HPDE6-E6E7 (cell line): ENCODE results near the gene ISLR.

Source experiments
- DNase-seq: peaks from one replicate; pipeline ENCODE4 v3.0.0; 2011; ENCODE audit warnings: missing footprints; ENCODE audit errors: extremely low spot score

ISLR gene

DNA sequence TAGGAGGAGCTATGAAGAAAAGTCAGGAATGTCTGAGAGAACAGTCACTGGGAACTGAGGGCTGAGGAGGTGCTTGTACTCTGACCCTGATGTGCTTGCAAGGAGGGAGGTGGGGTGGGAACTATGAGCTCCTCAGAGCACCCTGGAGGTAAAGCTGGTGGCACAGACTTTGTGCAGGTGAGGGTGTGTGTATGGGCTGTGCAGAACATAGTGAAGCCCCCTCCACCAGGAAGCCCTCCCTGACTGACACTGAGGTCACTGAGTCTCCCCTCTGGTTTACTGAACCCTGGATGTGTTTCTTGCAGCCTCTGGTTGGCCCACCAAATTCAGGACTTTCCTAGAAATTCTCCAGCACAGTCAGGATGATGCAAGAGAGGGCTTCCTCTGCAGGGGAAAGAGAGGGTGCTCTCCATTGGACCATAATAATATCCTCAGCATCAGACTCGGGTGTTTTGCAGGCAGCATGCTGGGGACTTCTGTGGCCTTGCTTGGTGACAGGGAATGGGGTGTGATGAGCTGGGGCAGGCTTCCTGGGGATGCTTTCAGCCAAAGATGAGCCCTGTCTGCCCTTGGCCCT lies 1.5 kb upstream of the ISLR start:
- no peak for DNase-seq

GRCh38 chr15:74172701-74173379 lies 670 bp upstream of the ISLR start:
- DNase-seq, result no peak

DNA sequence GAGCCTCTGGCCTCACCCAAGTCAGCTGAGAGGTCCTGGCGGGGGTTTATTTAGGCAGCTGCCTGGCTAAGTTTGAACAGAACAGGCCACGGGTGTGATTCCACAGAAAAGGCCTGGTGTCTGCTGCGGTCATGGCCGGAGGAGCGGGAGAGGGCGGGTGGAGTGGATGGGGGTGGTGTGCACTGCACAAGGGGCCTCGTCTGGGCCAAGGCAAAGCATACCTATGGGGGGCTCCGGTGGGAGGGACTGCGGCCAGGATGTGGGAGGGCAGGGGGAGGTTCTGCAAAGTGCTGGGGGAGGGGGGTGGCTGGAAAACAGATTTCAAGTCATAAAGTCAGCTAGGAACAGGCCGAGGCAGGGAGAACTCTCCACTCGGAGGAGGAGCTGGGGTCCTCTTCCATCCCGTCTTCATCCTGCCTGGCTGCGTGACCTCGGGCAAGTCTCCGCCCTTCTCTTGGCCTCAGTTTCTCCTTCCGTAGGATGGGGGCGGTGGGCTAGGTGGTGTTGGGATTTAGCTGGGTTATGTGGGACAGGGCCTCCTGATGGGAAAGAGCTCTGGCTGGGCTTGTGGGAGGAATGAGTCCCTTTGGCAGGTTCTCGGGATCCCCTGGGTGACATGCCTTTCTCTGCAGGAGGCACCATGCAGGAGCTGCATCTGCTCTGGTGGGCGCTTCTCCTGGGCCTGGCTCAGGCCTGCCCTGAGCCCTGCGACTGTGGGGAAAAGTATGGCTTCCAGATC lies 878 bp downstream of the ISLR start:
- DNase-seq, result no peak

- no peak for DNase-seq
Observed at GRCh38 chr15:74174958-74175253, 1.4 kb downstream of the ISLR start.

DNA sequence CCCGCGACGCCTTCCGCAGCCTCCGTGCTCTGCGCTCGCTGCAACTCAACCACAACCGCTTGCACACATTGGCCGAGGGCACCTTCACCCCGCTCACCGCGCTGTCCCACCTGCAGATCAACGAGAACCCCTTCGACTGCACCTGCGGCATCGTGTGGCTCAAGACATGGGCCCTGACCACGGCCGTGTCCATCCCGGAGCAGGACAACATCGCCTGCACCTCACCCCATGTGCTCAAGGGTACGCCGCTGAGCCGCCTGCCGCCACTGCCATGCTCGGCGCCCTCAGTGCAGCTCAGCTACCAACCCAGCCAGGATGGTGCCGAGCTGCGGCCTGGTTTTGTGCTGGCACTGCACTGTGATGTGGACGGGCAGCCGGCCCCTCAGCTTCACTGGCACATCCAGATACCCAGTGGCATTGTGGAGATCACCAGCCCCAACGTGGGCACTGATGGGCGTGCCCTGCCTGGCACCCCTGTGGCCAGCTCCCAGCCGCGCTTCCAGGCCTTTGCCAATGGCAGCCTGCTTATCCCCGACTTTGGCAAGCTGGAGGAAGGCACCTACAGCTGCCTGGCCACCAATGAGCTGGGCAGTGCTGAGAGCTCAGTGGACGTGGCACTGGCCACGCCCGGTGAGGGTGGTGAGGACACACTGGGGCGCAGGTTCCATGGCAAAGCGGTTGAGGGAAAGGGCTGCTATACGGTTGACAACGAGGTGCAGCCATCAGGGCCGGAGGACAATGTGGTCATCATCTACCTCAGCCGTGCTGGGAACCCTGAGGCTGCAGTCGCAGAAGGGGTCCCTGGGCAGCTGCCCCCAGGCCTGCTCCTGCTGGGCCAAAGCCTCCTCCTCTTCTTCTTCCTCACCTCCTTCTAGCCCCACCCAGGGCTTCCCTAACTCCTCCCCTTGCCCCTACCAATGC lies 2.0 kb downstream of the ISLR start:
- no peak for DNase-seq

- no peak for DNase-seq
Observed at GRCh38 chr15:74176262-74177214, 3.0 kb downstream of the ISLR start.

DNA sequence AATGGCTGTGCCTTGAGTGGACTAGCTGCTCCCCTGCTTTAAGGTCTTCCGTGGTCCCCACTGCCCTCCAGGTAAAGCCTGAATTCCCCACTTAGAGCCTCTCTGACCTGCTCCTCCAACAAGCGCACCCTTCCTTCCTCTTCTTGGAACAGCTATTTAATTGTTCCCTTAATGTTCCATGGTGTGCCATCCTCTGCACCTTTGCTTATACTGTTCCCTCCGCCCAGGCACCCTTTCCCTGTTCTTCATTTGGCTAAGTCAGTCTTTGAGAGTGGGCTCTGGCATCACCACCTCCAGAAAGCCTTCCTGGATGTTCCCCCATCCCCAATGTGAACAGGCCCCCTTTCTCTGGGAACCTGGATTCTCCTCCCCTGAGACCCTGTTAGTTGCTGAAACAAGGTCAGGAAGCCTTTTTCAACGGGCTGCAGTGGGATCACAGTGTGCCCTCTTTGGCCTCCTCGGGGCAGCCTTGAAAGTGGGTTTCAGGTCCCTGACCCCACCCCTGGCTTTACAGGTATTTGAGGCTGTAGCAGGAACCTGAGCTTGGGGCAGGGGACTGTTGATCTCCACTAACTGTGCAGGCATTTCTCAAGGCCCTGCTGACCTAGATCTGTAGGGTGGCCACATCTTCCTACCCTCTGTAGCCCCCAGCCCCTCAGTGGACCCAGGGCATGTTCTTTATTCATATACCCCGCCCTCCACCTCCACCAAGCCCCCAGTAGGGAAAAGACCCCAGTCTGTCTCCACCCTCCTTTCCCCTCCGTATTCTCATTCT lies 5.0 kb downstream of the ISLR start:
- DNase-seq, result no peak

GRCh38 chr15:74179101-74179841 lies 5.8 kb downstream of the ISLR start:
- DNase-seq, result no peak

GRCh38 chr15:74179983-74180880 lies 6.7 kb downstream of the ISLR start:
- no peak for DNase-seq

DNA sequence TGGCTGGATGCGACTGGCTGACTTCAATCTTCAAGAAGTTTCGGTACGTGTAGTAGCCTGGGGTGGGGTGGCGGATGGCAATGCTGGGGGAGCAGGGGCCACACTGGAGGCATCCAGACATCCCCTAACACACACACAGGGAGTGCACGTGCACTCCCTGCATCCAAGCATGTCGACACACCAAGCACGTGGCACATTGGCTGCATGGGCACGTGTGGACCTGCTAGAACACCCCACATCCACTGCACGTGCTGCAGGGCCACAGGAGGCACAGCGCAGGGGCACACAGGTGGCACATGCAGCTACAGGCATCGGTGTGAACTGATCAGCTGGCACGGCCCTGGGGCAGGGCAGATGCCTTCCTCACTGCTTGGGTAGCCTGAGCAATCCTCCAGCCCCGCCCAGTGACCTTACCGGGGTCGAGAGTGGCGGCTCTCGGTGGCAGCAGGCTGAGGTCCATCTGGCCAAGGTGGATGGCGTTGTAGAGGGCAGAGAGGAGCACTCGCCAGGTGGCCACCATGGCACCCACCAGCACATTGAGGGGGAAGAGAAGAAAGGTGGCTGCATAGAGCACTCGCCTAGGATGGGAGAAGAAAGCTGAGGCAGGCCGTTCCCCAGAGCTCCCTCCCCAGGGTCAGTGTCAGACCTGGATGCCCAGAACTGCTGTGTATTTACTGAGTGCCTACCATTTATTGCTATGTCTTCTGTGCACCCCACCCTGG lies 7.5 kb downstream of the ISLR start:
- DNase-seq, result no peak

DNA sequence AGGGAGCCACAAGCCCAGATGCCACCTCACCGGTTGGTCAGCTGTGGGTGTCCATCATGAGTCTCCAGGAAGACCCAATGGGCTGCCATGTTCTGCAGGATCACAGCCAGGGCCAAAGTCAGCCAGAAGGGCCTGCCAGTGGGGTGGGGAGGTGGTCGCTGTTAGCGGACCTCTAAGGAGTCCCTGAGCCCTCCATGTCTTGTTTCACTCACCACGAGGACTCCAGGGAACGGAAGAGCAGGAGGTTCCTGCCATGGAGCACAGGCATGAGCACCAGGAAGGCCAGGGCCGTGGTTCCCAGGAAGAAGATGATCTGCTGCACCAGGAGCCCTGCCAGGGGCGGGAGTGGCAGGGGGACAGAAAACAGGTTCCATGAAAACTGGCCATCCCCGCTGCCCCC lies 8.6 kb downstream of the ISLR start:
- no peak for DNase-seq

- DNase-seq, result no peak
Observed at GRCh38 chr15:74184582-74185091, 11.1 kb downstream of the ISLR start.

DNA sequence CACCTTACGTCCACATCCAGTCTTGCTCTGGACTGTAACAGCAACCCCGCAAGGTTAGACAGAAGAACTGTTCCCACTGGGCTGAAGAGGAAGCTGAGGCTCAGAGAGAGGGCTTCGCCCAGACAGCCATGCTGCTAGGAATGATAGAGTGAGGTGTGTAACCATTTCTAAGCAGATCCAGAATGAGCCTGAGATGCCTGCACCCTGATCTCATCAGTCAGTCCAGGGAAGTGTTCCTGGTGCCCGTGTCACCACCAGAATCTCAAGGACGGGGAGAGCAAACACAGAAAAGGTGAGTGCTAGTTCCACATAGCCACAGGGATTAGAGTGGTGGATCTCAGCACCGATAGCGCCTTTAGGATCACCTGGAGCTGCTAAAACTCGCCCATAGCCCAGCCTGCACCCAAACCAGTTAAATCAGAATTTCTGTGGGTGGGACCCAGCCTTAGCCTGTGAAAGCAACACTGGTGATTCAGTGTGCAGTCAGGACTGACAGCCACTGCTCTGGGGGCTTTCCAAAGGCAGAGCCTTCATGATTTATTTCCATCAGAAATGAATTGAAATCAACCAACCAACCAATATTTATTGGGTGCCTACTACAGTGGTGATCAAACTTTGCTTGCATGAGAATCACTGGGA lies 12.3 kb downstream of the ISLR start:
- DNase-seq, result no peak

GRCh38 chr15:74188216-74188615 lies 14.7 kb downstream of the ISLR start:
- DNase-seq, result no peak

DNA sequence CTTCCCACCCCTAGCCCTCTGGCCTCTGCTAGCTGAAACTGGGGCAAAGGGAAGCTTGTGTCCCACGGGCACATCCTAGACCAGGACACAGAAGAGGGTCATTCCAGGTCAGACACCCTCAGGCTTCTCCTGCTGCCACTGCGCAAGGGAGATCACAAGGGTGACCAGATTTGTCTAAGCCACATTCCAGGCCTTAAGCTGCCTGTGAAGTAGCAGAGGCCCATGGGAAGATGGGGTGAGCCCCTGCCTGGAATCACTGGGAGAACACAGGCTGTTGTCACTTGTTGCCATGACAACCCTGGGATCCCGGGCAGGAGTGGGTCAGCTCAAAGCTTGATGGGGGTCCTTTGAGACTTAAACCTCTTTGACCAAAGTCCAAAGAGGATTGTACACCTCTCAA lies 18.3 kb downstream of the ISLR start:
- DNase-seq, result no peak

- DNase-seq, result no peak
Observed at GRCh38 chr15:74192751-74193150, 19.2 kb downstream of the ISLR start.

GRCh38 chr15:74193299-74193718 lies 19.8 kb downstream of the ISLR start:
- peak; percentile 66 for DNase-seq
